Keratinocyte (primary cell): ENCODE data around the gene LMTK2.

Experiments used
- CTCF ChIP-seq, 3 experiments: IDR thresholded peaks in 1 of 3; conservative IDR thresholded peaks in 1 of 3; optimal IDR thresholded peaks in 1 of 3; 2 replicates in 2 of 3; 3 replicates in 1 of 3; pipeline versions ENCODE3 to v1.5.1; 2011; ENCODE audit warnings: low read length in 3 of 3, mild to moderate bottlenecking in 3 of 3, moderate library complexity in 2 of 3, control low read depth in 1 of 3, inconsistent platforms in 1 of 3; ENCODE audit not compliant: insufficient read depth in 2 of 3; ENCODE audit errors: extremely low read depth in 1 of 3
- EZH2 ChIP-seq: IDR thresholded peaks from one replicate; pipeline ENCODE4 v1.6.1; 2012; ENCODE audit warnings: inconsistent platforms, mild to moderate bottlenecking, low read length, moderate library complexity

GRCh38 chr7:98252425-98253054 is 145.9 kb downstream of the LMTK2 start:
- TF ChIP-seq CTCF (optimal IDR thresholded peaks at IDR 0.05 in 1 of 3, IDR thresholded peaks at IDR 0.05 in 1 of 3, conservative IDR thresholded peaks at IDR 0.05 in 1 of 3; ENCODE audit: extremely low read depth in 1 of 3, insufficient read depth in 2 of 3, low read length in 3 of 3) (peak in 1 of 3 experiments; percentile 21), EZH2 (no peak)
